CD4-positive, alpha-beta T cell treated with Interleukin-6 at 100 ng/mL for 8 hours (primary cell): Measurements from ENCODE around the gene LRP11.
"Not testable (repeated sequence)": the region's sequence is repeated elsewhere in the genome, so short reads cannot be mapped to it uniquely, and the experiment has no call there.

ENCODE experiments used
- DNase-seq: peaks from one replicate; pipeline ENCODE4 v3.0.0-alpha.2; 2020; ENCODE audit warnings: mixed read lengths, low spot score

LRP11 gene

GRCh38 chr6:149897855-149898744, 33.9 kb upstream of the LRP11 start, which contains the start of gene RAET1E:
TSS of gene RAET1E (minus strand) at chr6:149898113. CDS start at chr6:149890901, 7,212 bp downstream.
- no peak for DNase-seq

GRCh38 chr6:149897015-149897697, 33.0 kb upstream of the LRP11 start:
- DNase-seq, result no peak

GRCh38 chr6:149896491-149896890, 32.3 kb upstream of the LRP11 start:
- no peak for DNase-seq

GRCh38 chr6:149895833-149896271, 31.7 kb upstream of the LRP11 start:
- DNase-seq, result peak; percentile 44

GRCh38 chr6:149895048-149895590, 31.0 kb upstream of the LRP11 start:
- DNase-seq, result no peak

- DNase-seq, result not testable (repeated sequence)
Observed at GRCh38 chr6:149891864-149892263, 27.7 kb upstream of the LRP11 start.

- no peak for DNase-seq
Observed at GRCh38 chr6:149891259-149891658, 27.1 kb upstream of the LRP11 start.

GRCh38 chr6:149890629-149891045, 26.5 kb upstream of the LRP11 start:
- no peak for DNase-seq

GRCh38 chr6:149889326-149889725, 25.2 kb upstream of the LRP11 start:
- DNase-seq, result no peak

GRCh38 chr6:149888659-149889058, 24.5 kb upstream of the LRP11 start:
- no peak for DNase-seq

GRCh38 chr6:149888093-149888492, 23.9 kb upstream of the LRP11 start:
- DNase-seq, result no peak

GRCh38 chr6:149887343-149887742, 23.2 kb upstream of the LRP11 start:
- no peak for DNase-seq

- no peak for DNase-seq
Observed at GRCh38 chr6:149885888-149886287, 21.7 kb upstream of the LRP11 start.

- no peak for DNase-seq
Observed at GRCh38 chr6:149884617-149885016, 20.5 kb upstream of the LRP11 start.

GRCh38 chr6:149884215-149884614, 20.1 kb upstream of the LRP11 start:
- no peak for DNase-seq

- DNase-seq, result no peak
Observed at GRCh38 chr6:149881860-149882259, 17.7 kb upstream of the LRP11 start.

- no peak for DNase-seq
Observed at GRCh38 chr6:149881066-149881766, 17.1 kb upstream of the LRP11 start.

GRCh38 chr6:149877659-149878058, 13.5 kb upstream of the LRP11 start:
- no peak for DNase-seq

- DNase-seq, result no peak
Observed at GRCh38 chr6:149876241-149876933, 12.2 kb upstream of the LRP11 start.

GRCh38 chr6:149872233-149872632, 8.1 kb upstream of the LRP11 start:
- DNase-seq, result no peak

GRCh38 chr6:149871182-149871581, 7.0 kb upstream of the LRP11 start:
- DNase-seq, result no peak
